Stimulated activated CD4-positive, alpha-beta T cell treated with anti-CD3 and anti-CD28 coated beads, Interleukin-1b, Interleukin-23, amount 100 ng/mL, for 48 hours (primary cell): Measurements from ENCODE around the gene TAS1R3.
"Not testable (repeated sequence)": the region's sequence is repeated elsewhere in the genome, so short reads cannot be mapped to it uniquely, and the experiment has no call there.

ENCODE experiments used
- DNase-seq: peaks from one replicate; pipeline ENCODE4 v3.0.0-alpha.2; 2020

The TAS1R3 gene

DNA sequence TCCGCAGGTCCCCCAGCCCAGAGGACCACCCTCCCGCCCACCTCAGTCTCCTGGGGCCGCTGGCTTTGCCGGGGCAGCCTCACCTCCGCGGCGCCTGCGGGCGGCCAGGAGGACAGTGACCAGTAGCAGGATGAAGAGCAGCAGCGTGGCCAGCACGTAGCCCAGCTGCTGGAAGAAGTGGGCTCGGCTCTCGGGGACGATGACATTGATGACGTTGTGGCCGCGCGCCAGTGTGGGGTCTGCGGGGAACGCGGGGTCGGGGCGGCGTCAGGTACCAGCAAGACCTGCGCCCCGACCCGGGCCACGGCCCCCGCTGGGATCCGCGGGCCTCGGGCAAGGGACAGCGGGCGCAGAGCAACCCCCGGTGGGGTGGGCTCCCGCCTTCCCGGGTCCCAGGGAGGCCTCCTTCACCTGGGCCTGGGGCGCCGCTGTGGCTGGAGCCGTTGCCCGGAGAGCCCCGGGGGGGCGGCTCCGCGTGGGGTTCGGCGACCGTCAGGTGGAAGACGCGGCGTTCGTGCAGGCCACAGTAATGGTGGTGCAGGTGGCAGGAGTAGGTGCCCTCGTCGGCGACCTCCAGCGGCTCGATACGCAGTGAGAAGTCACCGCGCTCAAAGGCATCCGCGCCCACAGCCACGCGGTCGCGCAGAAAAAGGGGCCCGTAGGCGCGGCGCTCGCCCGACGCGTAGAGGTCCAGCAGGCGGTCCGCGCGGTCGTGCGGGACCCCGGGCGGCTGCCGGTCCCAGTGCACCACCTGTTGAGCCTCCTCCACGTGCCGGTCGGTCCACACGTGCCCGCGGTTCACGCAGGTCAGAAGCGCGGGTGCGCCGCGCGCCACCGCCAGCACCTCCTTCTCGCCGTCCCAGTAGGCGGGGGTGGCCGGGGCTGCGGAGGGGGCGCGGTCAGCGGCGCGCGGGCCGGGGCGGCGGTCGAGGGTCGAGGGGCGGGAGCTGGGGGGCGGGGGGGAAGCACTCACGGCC lies 23.5 kb downstream of the TAS1R3 start:
- no peak for DNase-seq

- no peak for DNase-seq
Observed at GRCh38 chr1:1355416-1355815, 24.3 kb downstream of the TAS1R3 start.

DNA sequence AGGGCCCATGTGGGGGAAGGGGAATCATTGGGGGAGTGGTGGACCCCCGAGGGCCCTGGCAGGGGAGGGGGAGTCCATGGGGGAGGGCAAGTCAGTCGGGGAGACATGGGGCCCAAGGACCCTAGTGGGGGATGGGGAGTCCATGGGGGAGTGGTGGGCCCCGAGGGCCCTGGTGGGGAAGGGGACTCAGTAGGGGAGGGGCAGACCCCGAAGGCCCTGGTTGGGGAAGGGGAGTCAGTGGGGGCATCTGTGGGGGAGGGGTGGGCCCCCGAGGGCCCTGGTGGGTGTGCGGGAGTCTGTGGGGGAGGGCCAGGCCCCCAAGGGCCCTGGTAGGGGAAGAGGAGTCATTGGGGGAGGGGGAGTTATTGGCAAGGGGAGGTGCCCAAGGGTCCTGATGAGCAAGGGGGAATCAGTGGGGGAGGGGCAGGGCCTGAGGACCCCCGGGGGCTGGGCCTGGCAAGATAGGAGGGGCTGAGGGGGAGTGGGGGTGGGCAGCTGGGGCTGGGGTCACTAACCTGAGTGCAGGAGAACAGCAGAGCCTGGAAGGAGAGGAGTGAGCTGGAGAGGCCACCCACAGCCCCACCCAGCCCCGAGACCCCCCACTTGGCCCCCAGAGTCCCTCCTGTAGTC lies 25.2 kb downstream of the TAS1R3 start:
- DNase-seq = no peak

DNA sequence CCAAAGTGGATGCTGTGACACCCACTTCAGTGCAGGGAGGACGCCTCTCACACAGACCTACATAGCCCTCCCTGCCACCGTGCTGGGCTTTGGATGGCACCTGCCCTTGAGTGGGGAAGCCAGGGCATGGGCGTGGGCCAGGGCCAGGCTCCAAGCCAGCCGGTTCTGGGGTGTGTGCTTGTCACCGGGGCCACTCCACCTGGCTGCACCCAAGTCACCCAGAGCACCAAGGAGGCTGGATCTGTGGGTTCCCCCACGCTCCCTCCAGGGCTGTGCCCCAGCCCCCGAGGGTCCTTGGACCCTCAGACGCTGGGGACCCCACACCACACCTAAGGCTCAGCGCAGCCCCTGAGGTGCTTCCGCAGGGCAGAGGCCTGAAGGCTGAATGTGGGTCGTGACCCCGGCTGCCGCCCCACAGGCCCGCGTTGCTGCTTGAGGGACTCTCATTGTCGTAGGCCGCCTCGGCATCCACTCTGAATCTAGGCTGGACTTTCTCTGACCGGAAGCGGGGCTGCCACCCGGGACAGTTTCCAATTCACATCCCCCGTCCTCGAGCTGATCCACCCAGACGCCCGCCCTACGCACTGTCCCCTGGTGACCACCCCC lies 25.8 kb downstream of the TAS1R3 start:
- no peak for DNase-seq

DNA sequence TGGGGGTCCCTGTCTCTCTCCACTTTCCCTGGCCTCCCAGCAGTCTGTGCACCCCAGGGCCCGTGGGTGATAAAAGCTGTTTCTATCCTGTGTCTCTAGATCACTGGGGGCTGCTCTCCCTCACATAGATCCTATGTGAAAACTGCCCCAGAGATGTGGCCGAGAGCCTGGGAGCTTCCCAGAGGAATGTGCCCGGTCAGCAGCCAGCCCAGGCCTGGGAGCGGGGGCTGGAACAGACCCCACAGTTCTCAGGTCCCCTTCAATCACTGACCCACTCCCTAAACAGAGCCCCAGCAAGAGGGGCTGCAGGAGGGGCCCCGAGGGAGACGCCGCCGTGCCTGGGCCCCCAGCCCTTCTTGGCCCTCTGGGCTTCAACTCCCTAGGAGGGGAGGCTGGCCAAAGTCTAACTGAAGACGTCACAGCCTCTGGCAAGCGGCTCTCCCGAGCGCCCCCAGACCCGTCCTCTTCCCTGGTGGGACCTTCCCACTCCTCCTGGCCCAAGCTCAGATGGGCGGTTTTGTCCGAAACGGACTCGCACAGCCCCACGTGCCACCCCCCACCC lies 26.9 kb downstream of the TAS1R3 start:
- DNase-seq = no peak

DNA sequence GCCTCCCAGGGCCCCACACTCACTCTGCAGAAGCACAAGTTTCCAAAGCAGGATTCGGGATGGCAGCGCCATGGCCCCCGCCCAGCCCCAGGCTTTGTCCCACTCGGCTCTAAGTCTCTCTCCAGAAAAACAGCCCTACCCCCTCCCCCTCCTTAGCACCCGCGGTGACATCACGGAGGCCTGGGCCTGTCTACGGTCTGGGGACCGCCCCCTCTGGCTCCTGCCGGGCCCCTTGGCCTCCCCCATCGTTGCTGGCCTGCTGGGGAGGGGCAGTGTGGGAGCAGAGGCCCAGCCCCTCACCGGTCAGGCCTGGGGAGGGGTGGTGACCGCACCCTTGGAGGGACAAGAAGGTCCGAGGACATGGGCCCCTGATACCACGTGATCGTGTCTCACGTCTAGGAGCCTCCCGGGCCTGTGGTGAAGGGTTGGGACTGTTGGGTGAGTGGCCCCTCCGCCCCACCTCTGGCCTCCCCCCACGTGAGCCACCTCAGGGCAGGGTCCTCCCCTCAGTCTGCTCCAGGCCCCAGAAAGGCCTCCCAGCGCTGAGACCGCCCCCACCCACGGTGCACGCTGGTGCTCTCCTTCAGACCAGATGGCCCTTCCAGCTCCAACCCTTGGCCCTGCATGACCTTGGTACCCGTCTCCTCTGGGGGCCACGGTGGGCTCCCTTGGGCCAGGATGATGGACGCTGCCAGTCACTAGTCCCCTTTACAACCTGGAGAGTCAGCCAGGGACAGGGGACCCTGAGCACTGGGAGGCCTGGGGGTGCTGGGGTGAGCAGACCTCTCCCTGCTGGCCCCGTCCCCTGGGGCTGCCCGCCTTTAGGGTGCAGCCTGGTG lies 27.6 kb downstream of the TAS1R3 start, which contains the start of gene MXRA8:
MXRA8 (minus strand) TSS at position 123 of the 839 bp plus-strand sequence; CDS start at position 72, 51 bp downstream.
- DNase-seq = no peak

DNA sequence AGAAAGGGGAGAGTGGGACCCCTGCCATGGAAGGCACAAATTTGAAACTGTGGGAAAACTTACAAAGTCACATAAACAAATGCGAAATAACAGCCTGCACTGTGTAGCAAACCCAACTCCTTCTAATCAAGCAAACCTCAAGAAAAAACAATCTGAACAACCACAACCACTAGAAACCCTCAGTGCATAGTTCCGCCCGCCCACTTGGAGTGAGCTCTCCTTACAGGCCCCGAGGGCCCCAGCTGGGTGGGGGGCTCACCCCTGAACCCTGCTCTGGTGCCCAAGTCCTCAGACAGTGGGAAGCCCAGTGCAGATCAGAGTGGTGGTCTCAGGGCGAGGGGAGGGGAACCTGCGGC lies 28.2 kb downstream of the TAS1R3 start:
- DNase-seq = no peak

DNA sequence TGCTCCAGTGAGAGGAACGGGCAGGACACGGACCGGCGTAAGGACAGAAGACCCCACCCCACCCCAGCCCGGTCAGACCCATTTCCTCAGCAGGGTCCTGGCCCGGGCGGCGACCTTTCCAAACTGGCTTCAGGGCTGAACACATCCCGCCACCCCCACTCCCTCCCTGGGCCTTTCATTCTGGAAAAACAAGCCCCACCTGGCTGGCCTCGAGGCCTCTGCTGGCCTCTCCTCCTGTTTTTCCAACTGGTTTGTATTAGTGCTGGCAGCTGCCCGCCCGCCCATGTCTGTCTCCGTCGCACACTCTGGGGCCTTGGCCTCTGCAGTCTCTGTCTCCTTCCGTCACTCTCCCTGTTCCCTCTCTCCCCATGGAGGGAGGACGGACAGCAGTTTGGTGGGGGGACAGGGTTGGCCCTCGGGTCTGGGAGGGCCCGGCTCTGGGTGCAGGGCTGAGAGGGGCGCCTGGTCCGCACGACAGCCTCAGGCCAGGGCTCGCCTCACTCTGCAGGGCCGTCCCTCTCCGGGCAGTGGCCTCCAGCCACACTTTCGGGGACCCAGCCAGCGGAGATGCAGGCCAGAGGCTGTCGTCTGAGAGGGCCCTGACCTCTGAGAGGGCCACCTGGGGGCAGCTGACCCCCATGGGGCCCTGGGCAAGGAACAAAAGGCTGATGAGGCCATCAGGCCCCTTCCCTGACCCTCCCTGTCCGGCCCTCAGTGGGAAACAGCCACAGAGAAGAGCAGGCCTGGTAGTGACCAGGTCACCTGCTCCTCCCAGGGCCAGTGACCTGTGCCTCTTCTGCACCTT lies 28.8 kb downstream of the TAS1R3 start:
- DNase-seq = no peak

DNA sequence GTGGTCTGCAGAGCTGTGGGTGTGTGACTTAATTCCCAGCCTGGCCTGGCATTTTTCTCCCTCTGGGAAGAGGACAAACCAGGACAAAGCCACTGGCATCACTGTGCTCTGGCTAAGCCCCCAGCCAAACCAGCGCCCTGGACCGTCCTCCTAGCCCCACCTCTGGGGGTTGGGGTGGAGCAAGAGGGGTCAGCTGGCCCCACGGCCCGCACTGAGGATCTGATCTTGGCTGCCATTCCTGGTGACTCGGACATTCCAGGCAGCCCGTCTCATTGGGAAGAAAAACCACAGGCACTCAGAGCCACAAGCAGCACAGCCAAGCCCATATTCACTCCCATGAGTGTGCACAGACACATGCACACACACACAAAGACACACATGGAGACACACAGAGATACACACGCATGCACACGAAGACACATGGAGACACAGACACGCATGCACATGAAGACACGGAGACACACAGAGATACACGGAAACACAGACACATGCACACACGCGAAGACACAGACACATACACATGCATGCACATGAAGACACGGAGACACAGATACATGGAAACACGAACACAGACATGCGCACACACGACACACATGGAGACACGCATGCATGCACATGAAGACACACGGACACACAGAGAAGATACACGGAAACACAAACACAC lies 29.6 kb downstream of the TAS1R3 start:
- no peak for DNase-seq

DNA sequence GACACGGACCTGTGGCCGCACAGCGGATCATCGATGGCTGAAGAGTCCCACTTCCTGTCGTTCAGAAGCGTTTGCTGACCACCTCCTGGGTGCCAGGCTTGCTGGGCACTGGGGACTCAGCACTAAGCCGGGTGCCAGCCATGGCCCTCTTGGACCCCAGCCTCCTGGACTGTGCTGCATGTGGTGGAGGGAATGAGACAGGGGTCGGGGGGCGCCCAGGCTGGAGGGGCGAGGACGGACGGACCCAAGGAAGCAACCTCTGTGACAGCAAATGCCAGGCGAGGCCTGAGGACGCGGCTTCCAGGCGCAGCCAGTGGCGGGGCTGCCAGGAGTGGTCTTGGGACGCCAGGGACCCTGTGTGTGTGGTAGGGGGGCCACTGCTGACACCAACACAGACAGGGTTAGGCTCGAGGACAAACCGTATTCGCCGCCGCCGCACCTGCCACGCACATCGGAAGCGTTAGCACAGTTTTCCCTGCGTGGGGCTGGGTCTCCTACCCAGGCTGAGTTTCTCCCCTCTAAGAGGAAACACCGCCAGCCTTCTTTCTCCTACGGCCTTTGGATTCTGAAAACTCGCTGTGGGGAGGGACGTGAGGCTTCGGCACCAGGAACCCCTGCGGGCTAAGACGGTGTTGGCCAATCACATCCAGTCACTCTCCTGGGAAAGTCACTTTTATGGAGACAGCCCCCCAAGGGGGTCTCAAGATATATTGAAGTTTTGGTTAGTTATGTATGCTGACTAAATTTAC lies 30.3 kb downstream of the TAS1R3 start:
- DNase-seq = no peak

- DNase-seq = no peak
Observed at GRCh38 chr1:1361982-1362423, 30.9 kb downstream of the TAS1R3 start.

- no peak for DNase-seq
Observed at GRCh38 chr1:1364266-1364665, 33.2 kb downstream of the TAS1R3 start.

DNA sequence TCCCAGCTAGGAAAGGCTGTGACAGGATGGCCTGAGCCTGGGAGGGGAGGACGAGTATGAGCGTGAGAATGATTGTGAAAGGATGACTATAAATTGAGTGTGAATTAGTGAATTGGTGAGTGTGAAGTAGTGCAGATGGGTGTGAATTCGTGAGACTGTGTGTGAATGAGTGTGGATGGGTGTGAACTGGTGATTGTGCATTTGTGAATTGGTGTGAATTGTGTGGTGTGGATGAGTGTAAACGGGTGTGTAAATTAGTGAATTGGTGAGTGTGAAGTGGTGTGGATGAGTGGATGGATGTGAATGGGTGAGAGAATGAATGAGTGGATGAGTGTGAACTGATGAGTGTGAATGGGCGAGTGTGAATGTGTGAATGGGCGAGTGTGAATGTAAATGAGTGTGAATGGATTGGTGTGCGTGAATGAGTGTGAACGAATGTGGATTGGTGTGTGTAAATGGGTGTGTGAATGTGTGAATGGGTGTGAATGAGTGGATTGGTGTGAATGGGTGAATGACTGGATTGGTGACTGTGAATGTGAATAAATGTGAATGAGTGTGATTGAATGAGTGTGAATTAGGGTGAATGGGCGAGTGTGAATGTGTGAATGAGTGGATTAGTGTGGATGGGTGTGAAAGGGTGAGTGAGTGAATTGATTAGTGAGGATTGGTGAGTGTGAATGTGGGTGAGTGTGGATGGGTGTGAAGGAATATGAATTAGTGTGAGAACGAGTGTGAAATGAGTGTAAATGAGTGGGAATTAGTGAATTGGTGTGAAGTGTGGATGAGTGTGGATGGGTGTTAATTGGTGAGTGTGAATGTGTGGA lies 35.0 kb downstream of the TAS1R3 start:
- DNase-seq = no peak

DNA sequence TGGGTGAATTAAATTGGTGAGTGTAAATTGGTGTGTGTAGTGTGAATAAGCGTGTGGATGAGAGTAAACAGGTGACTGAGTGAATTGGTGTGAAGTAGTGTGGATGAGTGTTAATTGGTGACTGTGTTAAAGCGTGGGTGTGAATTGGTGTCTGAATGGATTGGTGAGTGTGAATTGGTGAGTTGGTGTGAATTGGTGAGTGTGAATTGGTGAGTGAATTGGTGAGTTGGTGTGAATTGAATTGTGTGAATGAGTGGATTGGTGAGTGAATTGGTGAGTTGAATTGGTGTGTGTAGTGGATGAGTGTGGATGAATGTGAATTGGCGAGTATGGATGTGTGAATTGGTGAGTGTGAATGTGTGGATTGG lies 35.6 kb downstream of the TAS1R3 start:
- DNase-seq = no peak

- no peak for DNase-seq
Observed at GRCh38 chr1:1367315-1367714, 36.2 kb downstream of the TAS1R3 start.

DNA sequence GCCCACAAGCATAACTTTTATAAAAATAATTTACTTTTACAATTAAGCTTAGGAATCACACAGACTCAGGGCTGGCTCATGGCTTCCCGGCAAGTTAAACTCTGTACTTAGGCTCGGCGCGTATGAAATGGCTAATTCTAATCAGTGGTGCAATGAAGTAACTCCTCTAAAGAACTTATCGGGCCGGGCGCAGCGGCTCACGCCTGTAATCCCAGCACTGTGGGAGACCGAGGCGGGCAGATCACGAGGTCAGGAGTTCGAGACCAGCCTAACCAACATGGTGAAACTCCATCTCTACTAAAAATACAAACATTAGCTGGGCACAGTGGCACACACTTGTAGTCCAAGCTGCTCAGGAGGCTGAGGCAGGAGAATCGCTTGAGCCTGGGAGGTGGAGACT lies 39.0 kb downstream of the TAS1R3 start:
- not testable (repeated sequence) for DNase-seq

DNA sequence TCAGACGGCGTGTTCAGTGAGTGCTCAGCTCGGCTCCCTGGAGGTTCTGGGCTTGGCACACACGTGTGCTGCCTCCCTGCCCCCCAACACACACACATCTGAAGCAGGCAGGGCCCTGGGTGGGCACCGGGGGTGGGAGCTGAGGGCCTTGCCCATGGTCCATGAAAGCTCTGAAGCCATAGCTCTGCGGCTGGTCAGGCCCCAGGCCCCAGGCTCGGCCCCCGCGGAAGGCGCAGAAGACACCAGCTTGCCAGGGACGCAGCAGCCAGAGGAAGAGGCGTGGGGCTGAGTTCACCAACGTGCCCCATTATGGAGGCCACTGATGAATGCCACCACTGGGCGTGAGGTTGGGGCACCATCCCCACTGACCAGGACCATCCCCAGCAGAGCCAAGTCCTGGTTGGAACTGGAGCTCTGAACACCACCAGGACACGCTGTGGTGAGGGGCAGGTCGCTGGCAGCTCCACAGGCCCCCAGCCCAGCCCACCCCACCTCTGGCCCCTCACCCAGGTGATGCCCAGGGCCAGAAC lies 39.8 kb downstream of the TAS1R3 start:
- no peak for DNase-seq

DNA sequence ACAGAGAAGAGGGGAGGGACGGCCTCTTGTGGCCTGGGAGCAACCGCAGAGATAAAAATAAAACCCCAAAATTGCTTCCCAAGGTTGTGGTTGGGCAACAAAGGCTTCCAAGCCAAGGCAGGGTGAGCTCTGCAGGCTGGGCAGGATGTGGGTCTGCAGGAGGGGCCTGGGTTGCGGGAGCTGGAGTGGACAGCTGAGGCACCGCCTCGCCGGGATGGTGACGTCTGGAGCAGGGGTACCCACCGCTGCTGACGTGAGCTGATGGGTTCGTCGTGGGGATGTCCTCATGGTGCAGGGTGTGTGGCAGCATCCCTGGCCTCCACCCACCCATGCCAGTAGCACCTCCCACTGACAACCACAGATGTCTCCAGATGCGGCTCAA lies 40.3 kb downstream of the TAS1R3 start:
- no peak for DNase-seq
